ENCODE data around the gene PCK1. TPM values are rescaled to one million over a fixed set of nuclear protein-coding genes. Genes with fewer than 3 reads are reported as not detected.

PCK1 gene
- total RNA-seq, 4 donors from 2014 or later = 103 to 386 (median 203) TPM

- no peak for TF ChIP-seq CTCF (IDR thresholded peaks at IDR 0.05)
- no peak for DNase-seq (ENCODE audit: low spot score)
- no peak for ATAC-seq (ENCODE audit: low FRiP score)
Measured at GRCh38 chr20:57573242-57573641, 12.3 kb downstream of the PCK1 start.

GRCh38 chr20:57573894-57574293 lies 13.0 kb downstream of the PCK1 start:
- no peak for TF ChIP-seq CTCF (IDR thresholded peaks at IDR 0.05)
- no peak for DNase-seq (ENCODE audit: low spot score)
- ATAC-seq (ENCODE audit: low FRiP score) = no peak

GRCh38 chr20:57574954-57575353 lies 14.0 kb downstream of the PCK1 start:
- ATAC-seq (ENCODE audit: low FRiP score) (no peak), DNase-seq (ENCODE audit: low spot score) (no peak)
- no peak for TF ChIP-seq CTCF (IDR thresholded peaks at IDR 0.05)

- ATAC-seq (ENCODE audit: low FRiP score) (no peak), DNase-seq (ENCODE audit: low spot score) (no peak)
- TF ChIP-seq CTCF (IDR thresholded peaks at IDR 0.05) = no peak
Measured at GRCh38 chr20:57576002-57576401, 15.1 kb downstream of the PCK1 start.

- no peak for ATAC-seq (ENCODE audit: low FRiP score)
- TF ChIP-seq CTCF (IDR thresholded peaks at IDR 0.05) = no peak
Measured at GRCh38 chr20:57576617-57577550, 16.0 kb downstream of the PCK1 start.

GRCh38 chr20:57577679-57578475 lies 17.0 kb downstream of the PCK1 start:
- TF ChIP-seq CTCF (IDR thresholded peaks at IDR 0.05) = no peak
- no peak for DNase-seq (ENCODE audit: low spot score)
- ATAC-seq (ENCODE audit: low FRiP score) = no peak

More at GRCh38 chr20:57576617-57577550, 16.0 kb downstream of the PCK1 start:
- DNase-seq (ENCODE audit: low spot score) = no peak
